AG08395 (cell line): ENCODE measurements around the gene CTNNB1.

Experiments
- DNase-seq: peaks from one replicate; pipeline ENCODE4 v3.0.0; 2012; ENCODE audit warnings: mixed read lengths, low spot score

Gene CTNNB1

GRCh38 chr3:41219424-41219823, 20.1 kb downstream of the CTNNB1 start:
- DNase-seq = no peak

- DNase-seq = no peak
These were observed 21.8 kb downstream of the CTNNB1 start for GRCh38 chr3:41220906-41221677.

- no peak for DNase-seq
These were observed 22.7 kb downstream of the CTNNB1 start for GRCh38 chr3:41222012-41222411.

GRCh38 chr3:41222501-41222900, 23.2 kb downstream of the CTNNB1 start:
- DNase-seq = no peak

GRCh38 chr3:41223078-41223477, 23.8 kb downstream of the CTNNB1 start:
- DNase-seq = no peak

GRCh38 chr3:41223691-41224090, 24.4 kb downstream of the CTNNB1 start:
- no peak for DNase-seq

- DNase-seq = peak; percentile 92
These were observed 25.0 kb downstream of the CTNNB1 start for GRCh38 chr3:41224120-41224806.

- DNase-seq = no peak
These were observed 35.8 kb downstream of the CTNNB1 start for GRCh38 chr3:41234823-41235721.

- DNase-seq = no peak
These were observed 36.9 kb downstream of the CTNNB1 start for GRCh38 chr3:41236228-41236627.

GRCh38 chr3:41237907-41238306, 38.6 kb downstream of the CTNNB1 start:
- no peak for DNase-seq

GRCh38 chr3:41239587-41239986, 40.3 kb downstream of the CTNNB1 start:
- no peak for DNase-seq

- no peak for DNase-seq
These were observed 41.9 kb downstream of the CTNNB1 start for GRCh38 chr3:41241161-41241560.

- no peak for DNase-seq
These were observed 42.7 kb downstream of the CTNNB1 start for GRCh38 chr3:41241800-41242571.

GRCh38 chr3:41243183-41243582, 43.9 kb downstream of the CTNNB1 start:
- no peak for DNase-seq

GRCh38 chr3:41244620-41245336, 45.5 kb downstream of the CTNNB1 start:
- no peak for DNase-seq

GRCh38 chr3:41247055-41248004, 48.0 kb downstream of the CTNNB1 start:
- DNase-seq = no peak

GRCh38 chr3:41248525-41248924, 49.2 kb downstream of the CTNNB1 start:
- DNase-seq = no peak

GRCh38 chr3:41249318-41249717, 50.0 kb downstream of the CTNNB1 start:
- no peak for DNase-seq

GRCh38 chr3:41250825-41251224, 51.5 kb downstream of the CTNNB1 start:
- DNase-seq = no peak

GRCh38 chr3:41251593-41251992, 52.3 kb downstream of the CTNNB1 start:
- no peak for DNase-seq
